Smooth muscle cell (in vitro differentiated cells): Measurements from ENCODE around the gene MTURN. TPM values are rescaled to one million over a fixed set of nuclear protein-coding genes. Genes with fewer than 3 reads are reported as not detected.

Source experiments
- DNase-seq: peaks from one replicate; lab custom pipeline; 2025; ENCODE audit not compliant: unreplicated experiment; lab: John Stamatoyannopoulos, UW
- H2AFZ ChIP-seq: fragments of 200-600 bp; sonication (generic); 2 replicates; pipeline ENCODE4 v1.6.0; 2016; ENCODE audit warnings: antibody characterized with exemption, low read depth, mild to moderate bottlenecking
- H3F3A ChIP-seq: fragments of 200-600 bp; sonication (generic); 2 replicates; pipeline ENCODE4 v1.6.0; 2017; ENCODE audit warnings: antibody characterized with exemption, low read depth
- H3K27ac ChIP-seq: fragments of 200-600 bp; sonication (generic); 2 replicates; pipeline ENCODE4 v1.5.1; 2016; ENCODE audit warnings: low read depth, mild to moderate bottlenecking
- H3K27me3 ChIP-seq: fragments of 200-600 bp; sonication (generic); 2 replicates; pipeline ENCODE4 v1.6.1; 2016; ENCODE audit warnings: low read depth, mild to moderate bottlenecking
- H3K36me3 ChIP-seq: fragments of 200-600 bp; sonication (generic); 2 replicates; pipeline ENCODE4 v1.5.1; 2016; ENCODE audit warnings: low read depth
- H3K4me1 ChIP-seq: fragments of 200-600 bp; sonication (generic); 2 replicates; pipeline ENCODE4 v1.5.1; 2016; ENCODE audit warnings: low read depth
- H3K4me2 ChIP-seq: fragments of 200-600 bp; sonication (generic); 2 replicates; pipeline ENCODE4 v1.6.0; 2016; ENCODE audit warnings: mild to moderate bottlenecking
- H3K4me3 ChIP-seq: fragments of 200-600 bp; sonication (generic); 2 replicates; pipeline ENCODE4 v1.5.1; 2016; ENCODE audit warnings: mild to moderate bottlenecking
- H3K79me2 ChIP-seq: fragments of 200-600 bp; sonication (generic); 2 replicates; pipeline ENCODE4 v1.6.0; 2016; ENCODE audit warnings: low read depth, mild to moderate bottlenecking
- H3K9ac ChIP-seq: fragments of 200-600 bp; sonication (generic); 2 replicates; pipeline ENCODE4 v1.6.0; 2016; ENCODE audit warnings: low read depth
- H3K9me3 ChIP-seq: fragments of 200-600 bp; sonication (generic); replicated peaks from 2 replicates; pipeline ENCODE4 v1.5.1; 2016; ENCODE audit warnings: low read depth
- H4K20me1 ChIP-seq: fragments of 200-600 bp; sonication (generic); 2 replicates; pipeline ENCODE4 v1.6.0; 2016; ENCODE audit warnings: low read depth
- WGBS: methylation state at CpG from one replicate; pipeline ENCODE4 v1.1.7; 2016; ENCODE audit warnings: low lambda C conversion rate; 5-methylcytosine and 5-hydroxymethylcytosine counted together
- polyA plus RNA-seq: library from polyadenylated mRNA; unstranded; fragments of >200 nt; fragmentation: Nextera tagmentation; extraction: Ambion mirVana; gene quantifications from 2 replicates; pipeline ENCODE4 v1.2.1, GENCODE V29; 2016
- total RNA-seq: library from RNA; depleted of rRNA; stranded (reverse); fragments of >200 nt; gene quantifications from 2 replicates; pipeline ENCODE4 v1.2.3, GENCODE V29; 2014
- TF ChIP-seq, protein P1 (sequence below): fragments of 200-600 bp; sonication (generic); IDR thresholded peaks from 2 replicates; pipeline ENCODE4 v1.5.1; 2017; ENCODE audit warnings: borderline replicate concordance, mild to moderate bottlenecking, antibody characterized with exemption; ENCODE audit not compliant: insufficient read depth, poor library complexity, severe bottlenecking

MTURN gene
- total and polyA plus RNA-seq, 2 experiments from 2014 or later = 3.1 to 3.9 TPM

DNA sequence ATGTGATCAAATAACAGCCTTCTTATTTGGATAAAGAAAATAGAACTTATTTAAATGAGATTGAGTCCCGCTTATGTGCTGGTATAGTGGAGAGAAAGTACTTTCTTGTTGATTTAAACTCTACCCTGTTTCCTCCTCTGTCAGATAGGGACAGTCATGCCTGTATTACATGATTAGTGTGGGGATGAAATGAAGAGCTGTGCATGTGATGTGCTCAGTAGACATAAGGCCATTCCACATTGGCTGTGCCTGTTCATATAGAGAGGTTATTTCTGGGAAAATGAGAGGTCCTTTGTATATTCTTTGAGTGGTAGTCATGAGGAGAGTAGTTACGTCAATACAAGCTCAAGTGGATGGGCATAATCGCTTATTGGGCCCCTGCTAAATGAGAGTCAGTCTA is 5.7 kb downstream of the MTURN start:
- H2AFZ ChIP-seq = no peak overlapping the region
- H3K4me1 ChIP-seq = no peaks in the 10 kb centered on the region
- peaks cover 6% of the 10 kb centered on the region for H3K27me3 ChIP-seq
- 95% methylated on average over 3 of the region's 3 CpGs for WGBS
- no peaks in the 10 kb centered on the region for H3F3A ChIP-seq
- no peaks in the 10 kb centered on the region for H3K36me3 ChIP-seq
- no peak overlapping the region for H3K9ac ChIP-seq
- TF ChIP-seq, protein P1, sequence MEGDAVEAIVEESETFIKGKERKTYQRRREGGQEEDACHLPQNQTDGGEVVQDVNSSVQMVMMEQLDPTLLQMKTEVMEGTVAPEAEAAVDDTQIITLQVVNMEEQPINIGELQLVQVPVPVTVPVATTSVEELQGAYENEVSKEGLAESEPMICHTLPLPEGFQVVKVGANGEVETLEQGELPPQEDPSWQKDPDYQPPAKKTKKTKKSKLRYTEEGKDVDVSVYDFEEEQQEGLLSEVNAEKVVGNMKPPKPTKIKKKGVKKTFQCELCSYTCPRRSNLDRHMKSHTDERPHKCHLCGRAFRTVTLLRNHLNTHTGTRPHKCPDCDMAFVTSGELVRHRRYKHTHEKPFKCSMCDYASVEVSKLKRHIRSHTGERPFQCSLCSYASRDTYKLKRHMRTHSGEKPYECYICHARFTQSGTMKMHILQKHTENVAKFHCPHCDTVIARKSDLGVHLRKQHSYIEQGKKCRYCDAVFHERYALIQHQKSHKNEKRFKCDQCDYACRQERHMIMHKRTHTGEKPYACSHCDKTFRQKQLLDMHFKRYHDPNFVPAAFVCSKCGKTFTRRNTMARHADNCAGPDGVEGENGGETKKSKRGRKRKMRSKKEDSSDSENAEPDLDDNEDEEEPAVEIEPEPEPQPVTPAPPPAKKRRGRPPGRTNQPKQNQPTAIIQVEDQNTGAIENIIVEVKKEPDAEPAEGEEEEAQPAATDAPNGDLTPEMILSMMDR = no peak
- H3K27ac ChIP-seq = no peak overlapping the region
- no peaks in the 10 kb centered on the region for H4K20me1 ChIP-seq
- H3K4me2 ChIP-seq = no peak overlapping the region
- H3K79me2 ChIP-seq = no peaks in the 10 kb centered on the region
- H3K9me3 ChIP-seq = no peaks in the 10 kb centered on the region
- no peak for DNase-seq
- no peak overlapping the region for H3K4me3 ChIP-seq

DNA sequence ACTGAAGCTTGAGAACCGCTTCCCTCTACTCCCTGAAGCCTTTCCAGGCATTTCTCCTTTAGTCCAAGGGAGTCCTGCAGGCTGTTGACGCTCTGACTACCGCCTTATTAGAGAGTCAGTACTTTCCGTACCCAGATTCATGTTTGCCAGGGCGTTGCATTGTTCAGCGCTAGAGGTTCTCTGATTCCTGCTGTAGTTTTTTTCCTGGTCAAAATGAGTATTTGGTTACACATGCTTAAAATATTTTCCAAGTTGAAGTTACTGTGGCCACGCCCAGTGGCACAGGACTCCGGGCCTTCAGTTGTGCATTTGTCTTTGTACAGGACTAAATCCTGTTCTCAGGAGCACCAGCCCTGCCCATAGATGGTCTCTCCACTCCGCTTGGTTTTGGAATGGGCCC is 7.9 kb downstream of the MTURN start:
- Histone ChIP-seq H4K20me1 (no peaks in the 10 kb centered on the region), H2AFZ (no peak overlapping the region), H3K4me2 (no peak overlapping the region), H3K9me3 (no peaks in the 10 kb centered on the region), H3K36me3 (no peaks in the 10 kb centered on the region), H3K4me3 (no peak overlapping the region), H3K9ac (no peak overlapping the region), H3K27ac (no peak overlapping the region), H3K79me2 (no peaks in the 10 kb centered on the region), H3K4me1 (no peaks in the 10 kb centered on the region), H3K27me3 (no peaks in the 10 kb centered on the region), H3F3A (no peaks in the 10 kb centered on the region)
- 79% methylated on average over 9 of the region's 9 CpGs for WGBS
- TF ChIP-seq, protein P1 = no peak
- DNase-seq = no peak

DNA sequence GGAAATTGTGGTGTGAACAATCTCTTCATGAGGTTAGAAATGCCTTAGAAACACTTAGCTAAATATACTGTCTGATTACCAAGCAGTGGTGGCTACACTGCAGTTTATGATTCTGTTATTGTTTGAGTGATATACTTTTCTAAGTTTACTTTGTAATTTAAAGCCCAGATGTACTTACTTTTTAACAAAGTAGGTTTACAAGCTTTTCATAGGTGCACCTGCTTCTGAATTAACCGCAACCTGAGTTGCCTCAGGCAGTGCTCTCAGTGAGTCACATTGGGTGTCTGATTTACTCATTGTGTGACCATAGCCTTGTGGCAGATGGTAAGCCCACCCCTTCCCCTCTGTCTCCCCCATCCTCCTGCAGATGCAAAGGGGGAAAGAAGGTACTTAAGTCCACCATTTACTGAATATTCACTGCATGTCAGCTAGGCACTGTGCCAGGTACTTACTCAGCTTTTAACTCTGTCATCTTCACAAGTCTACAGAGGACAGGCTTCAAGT is 9.0 kb downstream of the MTURN start:
- Histone ChIP-seq H3K9ac (no peak overlapping the region), H3K4me1 (no peaks in the 10 kb centered on the region), H3K36me3 (no peaks in the 10 kb centered on the region), H3K27ac (peak overlapping the region; percentile 45), H3K79me2 (no peaks in the 10 kb centered on the region), H3K4me3 (no peak overlapping the region), H3K27me3 (no peaks in the 10 kb centered on the region), H2AFZ (no peak overlapping the region), H3F3A (no peaks in the 10 kb centered on the region), H3K9me3 (no peaks in the 10 kb centered on the region), H4K20me1 (no peaks in the 10 kb centered on the region), H3K4me2 (no peak overlapping the region)
- no peak for DNase-seq
- TF ChIP-seq, protein P1 = no peak
- 86% methylated on average over 1 of the region's 1 CpG for WGBS

DNA sequence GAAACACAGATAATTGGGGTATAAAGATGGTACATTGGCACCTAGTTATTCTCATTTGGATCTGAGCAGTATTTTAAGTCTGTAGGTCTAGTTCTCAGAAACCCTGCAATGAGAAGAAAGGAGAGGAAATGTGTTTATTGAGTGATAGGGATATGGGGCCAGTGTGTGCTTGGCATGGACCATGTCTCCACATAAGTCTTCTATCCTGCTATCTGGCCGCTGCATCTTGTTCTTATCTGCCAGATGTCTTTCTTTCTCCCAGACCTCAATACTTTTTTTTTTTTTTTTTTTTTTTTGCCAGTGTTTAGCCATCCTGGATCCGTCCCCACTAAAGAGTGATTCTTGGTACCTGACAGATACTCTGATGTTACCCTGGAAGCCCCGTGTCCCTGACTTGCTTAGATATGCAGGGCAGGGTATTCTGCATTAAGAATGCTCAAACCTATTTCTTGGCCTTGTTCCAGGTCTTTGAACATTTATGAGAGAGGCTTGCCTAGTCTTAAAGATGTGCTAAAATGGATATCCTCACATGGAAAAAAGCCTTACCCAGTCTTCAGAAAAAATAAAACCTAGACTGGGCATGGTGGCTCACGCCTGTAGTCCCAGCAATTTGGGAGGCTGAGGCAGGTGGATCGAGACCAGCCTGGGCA is 10.0 kb downstream of the MTURN start:
- H3K9ac ChIP-seq = no peak overlapping the region
- H3K4me1 ChIP-seq = no peaks in the 10 kb centered on the region
- H3K79me2 ChIP-seq = no peaks in the 10 kb centered on the region
- H3K27me3 ChIP-seq = no peaks in the 10 kb centered on the region
- no peak overlapping the region for H2AFZ ChIP-seq
- no peaks in the 10 kb centered on the region for H3F3A ChIP-seq
- H3K4me2 ChIP-seq = no peak overlapping the region
- no peak for DNase-seq
- H4K20me1 ChIP-seq = no peaks in the 10 kb centered on the region
- H3K4me3 ChIP-seq = no peak overlapping the region
- no peaks in the 10 kb centered on the region for H3K9me3 ChIP-seq
- 90% methylated on average over 5 of the region's 5 CpGs for WGBS
- no peak overlapping the region for H3K27ac ChIP-seq
- H3K36me3 ChIP-seq = no peaks in the 10 kb centered on the region
- TF ChIP-seq, protein P1 = no peak
